T47D (cell line): ENCODE measurements around the gene PLEKHG3.

Experiments
- DNase-seq, 2 experiments: peaks; one replicate each; pipeline versions ENCODE4 v3.0.0 to v3.0.0-alpha.2; 2011 to 2012; ENCODE audit warnings: low read depth in 1 of 2, low spot score in 1 of 2
- JUND ChIP-seq: IDR thresholded peaks from 2 replicates; pipeline ENCODE4 v1.6.1; 2012; ENCODE audit warnings: low read depth
- in situ Hi-C: cut with HindIII; loops from 2 replicates; pipeline ENCODE4 v1.10.0; 2016; ENCODE audit warnings: low sequenced_read_pairs, low pct_unique_long_range_greater_than_20kb

PLEKHG3 gene

DNA sequence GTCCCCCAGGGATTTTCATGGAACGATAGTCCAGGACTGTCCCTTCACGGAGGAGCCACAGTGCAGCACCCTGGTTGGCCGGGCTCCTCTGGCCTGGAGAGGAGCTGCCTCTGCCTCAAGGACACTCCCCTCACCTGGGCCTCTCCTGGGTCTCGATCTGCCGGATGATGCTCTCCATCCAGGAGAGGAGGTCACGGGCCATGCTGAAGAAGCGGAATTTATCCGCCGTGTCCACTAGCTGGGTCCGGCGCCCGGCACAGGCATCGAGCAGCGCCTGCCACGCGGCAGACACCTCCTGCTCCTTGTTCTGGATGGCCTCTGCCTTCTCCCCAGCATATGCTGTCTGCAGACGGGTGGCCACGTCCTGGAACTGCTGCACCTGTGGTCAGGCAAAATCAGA lies 66.5 kb downstream of the PLEKHG3 start:
- in situ Hi-C loops, result no loop called here
- TF ChIP-seq JUND, result no peak
- DNase-seq, result no peak

DNA sequence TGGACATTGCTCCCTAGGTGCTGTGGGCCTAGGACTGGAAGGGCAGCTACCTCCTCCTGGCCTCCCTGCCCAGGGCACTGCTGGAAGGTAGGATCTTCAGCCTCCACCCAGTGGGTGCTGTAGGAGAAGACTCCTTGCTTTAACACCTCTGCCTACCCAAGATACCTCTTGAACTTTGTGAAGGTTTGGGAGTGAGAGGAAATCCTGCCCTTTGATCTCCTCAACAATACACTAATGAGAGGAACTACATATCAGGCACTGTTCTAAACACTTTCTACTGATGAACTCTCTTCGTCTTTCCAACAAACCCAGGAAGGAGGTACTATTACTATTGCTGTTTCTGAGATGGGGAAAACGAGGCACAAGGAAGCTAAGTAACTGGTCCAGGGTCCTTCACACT lies 66.9 kb downstream of the PLEKHG3 start:
- DNase-seq, result no peak
- TF ChIP-seq JUND, result no peak
- in situ Hi-C loops, result no loop called here

DNA sequence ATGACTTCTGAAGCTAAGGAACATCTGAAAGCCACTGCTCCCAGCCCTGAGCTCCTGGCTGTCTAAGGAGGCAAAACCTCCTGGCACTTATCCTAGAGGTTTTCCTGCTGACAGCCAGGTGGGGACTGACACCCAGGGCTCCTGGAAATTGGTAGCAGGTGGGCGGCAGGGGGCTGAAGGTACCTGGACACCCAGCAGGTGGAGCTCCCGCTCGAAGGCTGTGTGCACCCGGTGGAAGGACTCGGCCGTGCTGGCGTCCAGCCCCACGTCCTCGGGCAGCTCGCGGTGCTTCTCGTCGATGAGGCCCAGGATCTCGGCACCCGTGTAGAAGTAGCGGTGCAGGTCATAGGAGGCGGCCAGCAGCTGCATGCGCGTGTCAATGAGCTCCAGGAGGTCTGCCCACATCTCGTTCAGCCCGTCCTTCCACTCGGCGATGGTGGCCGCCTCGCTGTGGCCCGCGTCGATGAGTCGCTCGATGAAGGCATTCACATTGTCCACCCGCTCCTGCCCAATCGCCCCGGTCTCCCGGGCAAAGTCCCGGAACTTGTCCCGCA lies 68.2 kb downstream of the PLEKHG3 start:
- in situ Hi-C loops, result no loop called here
- no peak for TF ChIP-seq JUND
- DNase-seq, result no peak

DNA sequence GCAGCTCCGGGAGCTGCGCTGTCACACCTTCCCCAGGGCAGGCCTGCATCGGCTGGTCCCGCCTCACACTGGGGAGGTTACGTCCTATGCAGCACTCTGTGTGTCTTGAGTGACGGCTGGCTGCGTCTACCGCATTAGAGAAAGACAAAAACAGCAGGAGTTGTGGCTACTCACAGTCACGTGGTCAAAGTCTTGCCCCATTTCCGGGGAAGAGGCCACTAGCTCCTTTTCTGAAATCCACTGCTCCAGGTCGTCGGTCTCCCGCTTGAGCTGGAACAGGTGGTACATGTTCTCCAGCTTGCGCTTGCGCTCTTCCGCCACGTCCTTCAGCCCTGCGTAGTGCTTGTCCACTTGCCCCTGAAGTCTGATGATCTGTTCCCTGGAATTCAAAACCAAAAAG lies 68.8 kb downstream of the PLEKHG3 start:
- in situ Hi-C loops, result no loop called here
- DNase-seq, result no peak
- TF ChIP-seq JUND, result no peak

DNA sequence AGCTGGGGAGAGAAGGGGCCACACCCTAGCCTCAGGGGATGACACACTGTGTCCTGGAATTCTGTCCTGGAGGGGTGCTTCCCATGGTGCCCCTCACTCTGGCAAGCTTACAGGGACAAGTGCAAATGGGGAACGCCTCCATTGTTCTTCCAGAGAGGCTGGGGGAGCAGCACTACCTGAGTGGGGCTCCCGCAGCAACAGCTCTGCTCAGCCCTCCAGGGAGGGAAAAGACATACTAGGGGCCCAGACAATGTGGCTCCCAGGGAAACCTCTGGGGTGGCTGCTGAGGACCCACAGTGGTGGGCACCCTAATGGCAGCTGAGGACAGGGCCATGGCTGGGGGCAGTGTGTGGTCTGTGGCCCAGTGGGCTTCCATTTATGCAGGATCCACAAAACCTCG lies 69.4 kb downstream of the PLEKHG3 start:
- TF ChIP-seq JUND, result no peak
- no peak for DNase-seq
- in situ Hi-C loops, result no loop called here

DNA sequence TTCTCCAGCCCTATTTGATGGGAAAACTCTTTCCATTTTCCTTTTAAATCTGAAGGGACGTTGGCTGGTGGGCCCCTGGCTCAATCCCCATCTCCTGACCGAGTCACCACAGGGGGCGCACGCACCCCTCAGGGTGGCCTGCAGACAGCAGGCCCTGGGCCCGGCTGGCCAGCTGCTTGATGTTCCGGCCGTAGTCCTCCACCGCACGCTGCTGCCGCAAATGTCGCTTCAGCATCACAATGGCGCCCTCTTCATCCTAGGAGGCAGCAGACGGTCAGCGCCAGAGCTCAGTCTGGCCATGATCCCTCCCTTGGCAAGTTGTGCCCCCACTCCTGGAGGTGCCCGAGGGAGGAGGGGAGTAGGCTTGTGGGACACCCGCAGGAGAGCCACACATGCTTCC lies 70.0 kb downstream of the PLEKHG3 start:
- in situ Hi-C loops, result no loop called here
- TF ChIP-seq JUND, result no peak

DNA sequence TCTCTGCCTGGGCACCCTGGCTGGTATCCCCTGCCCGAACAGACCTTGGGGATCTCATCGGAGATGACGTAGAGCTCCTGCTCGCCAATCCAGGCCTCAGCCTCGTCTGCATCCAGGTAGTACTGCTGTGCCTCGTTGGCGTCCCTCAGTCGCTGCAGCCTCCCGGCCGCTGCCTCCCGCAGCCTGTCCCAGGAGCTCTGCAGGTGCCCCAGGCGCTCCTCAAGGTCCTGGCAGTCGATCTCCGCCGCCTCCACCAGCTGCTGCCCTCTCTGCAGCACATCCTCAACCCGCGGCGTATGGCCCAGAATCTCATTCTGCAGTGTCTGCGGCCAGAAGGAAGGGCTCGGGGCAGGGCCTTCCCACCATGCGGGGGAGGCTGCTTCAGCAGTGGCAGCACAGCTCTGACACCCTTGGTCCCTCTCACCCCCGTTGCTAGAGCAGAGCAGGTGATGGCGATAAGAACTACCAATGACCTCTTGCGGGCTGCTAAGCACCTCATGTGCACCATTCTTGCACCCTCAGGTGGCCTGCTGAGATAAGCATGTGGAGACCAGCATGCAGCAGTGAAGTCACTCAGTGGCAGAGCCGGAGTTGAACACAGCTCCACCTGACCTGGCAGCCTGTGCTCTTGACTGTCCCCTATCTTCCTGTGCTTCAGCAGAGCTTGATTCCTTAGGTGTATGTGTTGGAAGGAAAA lies 71.0 kb downstream of the PLEKHG3 start:
- no peak for DNase-seq
- in situ Hi-C loops, result no loop called here
- no peak for TF ChIP-seq JUND

More for the DNA sequence above, 70.0 kb downstream of the PLEKHG3 start:
- no peak for DNase-seq

DNA sequence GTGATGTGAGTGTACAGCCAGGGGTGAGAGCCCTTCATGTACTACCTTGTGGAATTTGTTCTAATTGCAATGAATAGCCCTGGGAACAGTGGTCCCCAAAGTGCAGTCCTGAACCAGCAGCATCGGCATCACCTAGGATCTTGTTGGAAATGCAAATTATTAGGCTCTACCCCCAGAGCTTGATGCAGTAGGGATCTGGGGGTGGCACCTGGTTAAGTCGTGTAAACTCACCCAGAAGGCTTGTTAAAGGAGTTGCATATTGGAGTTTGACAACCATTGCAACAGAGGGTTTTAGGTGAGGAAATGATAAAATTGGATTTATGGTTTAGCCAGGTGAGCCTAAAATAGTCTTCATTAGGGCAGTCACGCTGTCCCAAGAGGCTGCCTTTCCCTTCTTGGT lies 73.2 kb downstream of the PLEKHG3 start:
- in situ Hi-C loops, result no loop called here
- TF ChIP-seq JUND, result no peak
- DNase-seq, result no peak

DNA sequence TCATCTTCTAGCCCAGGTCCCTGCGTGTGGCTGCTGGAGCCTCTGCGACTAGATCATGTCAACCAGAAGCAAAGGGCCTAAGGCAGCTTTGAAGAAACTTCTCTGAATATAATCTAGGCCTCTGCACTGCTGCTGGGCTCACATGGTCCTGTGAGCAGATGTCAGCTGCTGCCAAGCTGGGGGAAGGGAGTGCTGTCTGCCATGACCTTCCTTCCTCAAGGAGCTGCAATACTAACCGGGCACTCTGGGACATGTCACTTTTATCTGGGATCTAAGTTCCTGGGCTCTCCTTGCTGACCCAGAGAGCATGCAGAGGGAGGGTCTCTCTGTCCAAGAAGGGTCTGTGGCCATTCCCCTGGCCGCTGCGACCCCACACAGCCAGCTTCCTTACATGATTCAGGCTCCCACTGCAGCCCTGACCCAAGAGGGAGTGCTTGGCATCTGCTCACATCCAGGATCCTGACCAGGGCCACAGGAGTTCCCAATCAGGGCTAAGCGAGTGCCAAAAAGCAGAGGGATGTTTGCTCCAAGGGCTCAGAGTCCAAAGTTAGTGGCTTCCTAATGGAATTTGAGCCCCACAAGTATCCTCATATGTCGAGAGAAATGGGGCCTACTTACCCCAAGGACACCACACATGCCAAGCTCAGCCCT lies 74.0 kb downstream of the PLEKHG3 start:
- DNase-seq, result no peak
- in situ Hi-C loops, result no loop called here
- TF ChIP-seq JUND, result no peak

DNA sequence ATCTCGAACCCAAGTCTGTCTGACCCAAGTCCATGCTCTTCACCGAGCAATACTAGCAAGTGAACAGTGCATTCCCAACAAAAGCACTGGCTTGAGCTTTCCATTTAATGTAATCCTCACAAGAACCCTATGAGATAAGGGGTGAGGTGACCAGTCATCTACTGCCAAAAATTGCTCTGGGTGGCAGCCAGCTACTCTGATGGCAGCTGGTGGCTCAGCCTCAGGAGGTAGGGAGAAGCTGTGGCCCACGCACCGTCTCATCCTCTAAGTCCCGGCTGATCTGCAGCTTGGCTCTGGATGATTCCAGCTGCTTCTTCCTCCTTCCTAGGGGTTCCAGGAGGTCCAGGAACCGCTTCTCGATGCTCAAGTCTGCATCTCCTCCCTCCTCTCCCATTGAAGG lies 75.2 kb downstream of the PLEKHG3 start:
- TF ChIP-seq JUND, result no peak
- in situ Hi-C loops, result no loop called here
- no peak for DNase-seq

DNA sequence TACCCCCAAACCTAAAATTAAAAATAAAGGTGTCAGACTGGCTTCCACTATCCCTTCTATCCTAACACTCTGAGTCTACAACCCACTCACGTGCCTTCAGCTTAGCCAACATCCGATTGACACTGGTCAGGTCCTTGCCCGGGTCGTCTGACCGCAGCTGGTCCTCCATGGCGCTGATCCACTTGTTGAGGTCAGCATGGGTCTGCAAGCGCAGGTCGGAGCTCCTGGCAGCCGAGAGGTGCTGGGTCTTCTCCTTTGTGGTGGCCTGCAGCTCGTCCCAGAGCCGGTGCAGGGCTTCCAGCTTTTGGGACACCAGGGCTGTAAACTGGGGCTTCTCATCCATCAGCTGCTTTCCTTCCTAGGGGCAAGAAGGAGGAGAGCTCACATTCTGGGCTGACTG lies 78.0 kb downstream of the PLEKHG3 start:
- in situ Hi-C loops, result no loop called here
- TF ChIP-seq JUND, result no peak
- DNase-seq, result no peak

DNA sequence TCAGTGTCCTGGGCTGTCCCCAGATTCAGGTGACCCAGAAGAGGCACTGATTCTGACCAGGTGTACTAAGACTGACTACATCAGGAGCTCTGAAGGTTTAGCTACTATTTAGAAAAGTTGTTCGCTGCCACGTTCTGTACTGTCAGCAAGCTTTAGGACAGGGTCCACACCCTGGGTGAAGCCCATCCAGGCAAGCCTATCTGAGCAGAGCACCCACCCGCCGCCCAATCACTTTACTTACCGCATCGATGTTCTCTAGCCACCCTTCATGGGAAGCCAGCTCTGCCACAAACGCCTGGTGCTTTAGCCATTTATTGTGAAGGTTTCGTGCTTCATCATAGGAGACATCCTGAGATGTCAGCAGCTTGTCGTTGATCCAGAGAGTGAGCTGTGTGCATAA lies 79.8 kb downstream of the PLEKHG3 start:
- no peak for TF ChIP-seq JUND
- in situ Hi-C loops, result no loop called here

DNA sequence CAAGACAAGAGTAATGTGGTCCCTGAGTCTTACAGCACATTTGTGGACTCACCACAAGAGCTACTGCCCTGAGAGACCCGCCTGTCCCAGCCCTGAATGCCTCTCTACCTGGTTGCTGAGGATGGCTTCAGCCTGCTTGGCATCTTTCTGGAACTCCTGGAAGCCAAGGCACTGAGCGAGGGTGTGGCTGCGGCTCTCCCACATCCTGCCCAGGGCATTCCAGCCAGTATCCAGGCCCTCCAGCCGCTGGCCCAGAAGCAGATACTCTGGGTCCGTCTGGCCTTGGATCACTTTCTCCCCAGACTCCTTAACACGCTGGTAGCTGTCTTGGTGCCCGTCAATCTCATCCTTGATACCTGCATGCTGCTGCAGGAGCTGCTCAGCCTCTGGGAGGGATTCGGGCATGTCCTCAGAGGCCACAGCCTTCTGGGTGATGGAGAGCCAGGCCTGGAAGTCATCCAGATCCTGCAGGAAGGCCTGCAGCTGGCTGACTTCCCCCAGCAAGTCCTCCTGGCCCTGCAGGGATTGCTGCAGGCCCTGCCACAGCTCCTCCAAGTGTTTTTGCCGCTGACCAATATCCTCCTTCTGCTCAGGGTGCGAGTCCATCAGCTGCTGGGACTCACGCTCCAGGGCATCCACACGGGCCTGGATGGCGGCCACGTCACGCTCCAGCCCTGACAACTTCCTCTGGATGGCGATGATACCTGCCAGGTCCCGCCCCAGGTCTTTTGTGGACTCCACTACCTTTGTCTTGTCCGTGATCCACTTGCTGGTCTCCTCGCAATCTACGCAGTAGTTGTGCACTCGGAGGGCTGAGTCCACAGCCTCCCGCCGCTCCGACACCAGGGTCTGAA lies 82.3 kb downstream of the PLEKHG3 start:
- in situ Hi-C loops, result no loop called here
- no peak for TF ChIP-seq JUND
- DNase-seq, result no peak

More for the DNA sequence above, 79.8 kb downstream of the PLEKHG3 start:
- DNase-seq, result no peak
